Activated CD4-positive, CD25-positive, alpha-beta regulatory T cell treated with anti-CD3 and anti-CD28 coated beads, Interleukin-2, amount 50 U/mL, for 16 hours (primary cell): ENCODE data around the gene AGBL2.

Experiments used
- DNase-seq: peaks from one replicate; pipeline ENCODE4 v3.0.0-alpha.2; 2020; ENCODE audit warnings: low read depth, low spot score

AGBL2 gene

DNA sequence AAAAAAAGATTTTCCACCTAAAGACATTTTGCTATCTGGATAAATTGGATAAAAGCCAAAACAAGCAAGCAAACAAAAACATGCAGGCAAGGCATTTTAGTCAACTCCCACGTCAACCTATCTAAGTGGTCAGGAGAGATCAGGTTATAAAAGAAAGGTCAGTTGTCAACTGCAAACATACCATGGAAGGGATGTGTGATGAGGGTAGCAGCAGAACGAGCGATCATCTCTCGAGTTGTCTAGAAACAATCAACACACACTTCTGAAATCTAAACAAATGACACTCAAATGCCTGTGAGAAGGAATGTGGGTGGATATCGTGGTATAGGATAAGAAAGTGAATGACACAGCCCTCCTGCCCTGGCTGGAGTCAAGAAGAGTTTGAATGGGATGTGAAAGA, 83.7 kb downstream of the AGBL2 start:
- DNase-seq, result no peak

DNA sequence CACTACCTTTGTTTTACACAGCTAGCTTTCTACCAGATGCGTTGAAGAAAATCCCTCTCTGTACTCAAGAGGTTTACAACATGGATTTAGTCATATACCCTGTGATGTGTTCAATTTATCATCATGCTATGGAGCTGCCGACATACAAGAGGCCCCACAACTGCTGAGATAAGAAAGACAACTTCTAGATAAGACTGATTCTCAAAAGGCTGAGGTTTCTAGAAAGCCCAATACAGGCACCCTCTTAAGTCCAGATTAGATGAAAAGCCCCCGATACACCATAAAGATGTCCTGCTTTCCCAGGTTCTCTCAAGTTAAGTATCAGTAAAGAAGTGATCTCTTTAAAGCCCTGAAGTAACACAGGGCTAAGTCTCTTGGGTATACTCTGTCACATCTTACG, 87.1 kb downstream of the AGBL2 start:
- no peak for DNase-seq

DNA sequence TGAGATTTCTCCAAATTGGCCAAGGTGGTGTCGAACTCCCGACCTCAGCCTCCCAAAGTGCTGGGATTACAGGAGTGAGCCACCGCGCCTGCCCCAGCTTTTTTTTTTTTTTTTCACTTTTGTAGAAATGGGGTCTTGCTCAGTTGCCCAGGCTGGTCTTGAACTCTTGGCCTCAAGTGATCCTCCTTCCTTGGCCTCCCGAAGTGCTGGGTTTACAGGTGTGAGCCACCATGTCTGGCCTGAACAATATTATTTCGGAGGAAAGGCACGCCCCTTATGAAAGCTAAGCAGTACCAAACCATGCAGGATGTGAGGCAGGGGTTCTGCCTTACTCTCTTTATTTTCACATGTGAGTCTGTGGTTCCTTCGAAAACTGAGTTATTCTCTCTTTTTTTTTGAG, 88.9 kb downstream of the AGBL2 start:
- DNase-seq, result no peak

DNA sequence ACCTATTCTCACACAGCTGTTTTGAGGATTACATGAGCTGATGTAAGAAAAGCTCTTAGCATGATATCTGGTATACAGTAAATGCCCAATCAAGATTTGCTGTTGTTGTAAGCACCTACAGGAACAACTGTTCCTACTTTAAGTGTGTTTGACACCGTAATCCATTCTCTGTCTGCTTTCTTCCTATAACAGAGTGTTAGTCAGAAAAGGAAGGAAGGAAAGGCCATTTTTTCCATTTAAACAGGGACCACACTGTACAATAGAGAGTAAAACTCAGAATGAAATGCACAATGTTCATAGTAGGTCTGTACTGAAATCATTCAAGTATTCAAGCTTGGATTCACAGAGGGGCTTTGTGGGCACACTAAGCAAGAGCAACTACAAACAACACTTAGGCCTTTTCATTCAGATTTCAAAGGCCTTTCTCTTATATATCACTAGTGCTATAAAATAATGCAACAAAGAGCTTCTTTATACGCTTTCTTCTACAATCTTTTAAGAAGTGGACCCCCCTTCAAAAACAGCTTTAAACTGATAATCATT, 94.3 kb downstream of the AGBL2 start:
- DNase-seq, result no peak

DNA sequence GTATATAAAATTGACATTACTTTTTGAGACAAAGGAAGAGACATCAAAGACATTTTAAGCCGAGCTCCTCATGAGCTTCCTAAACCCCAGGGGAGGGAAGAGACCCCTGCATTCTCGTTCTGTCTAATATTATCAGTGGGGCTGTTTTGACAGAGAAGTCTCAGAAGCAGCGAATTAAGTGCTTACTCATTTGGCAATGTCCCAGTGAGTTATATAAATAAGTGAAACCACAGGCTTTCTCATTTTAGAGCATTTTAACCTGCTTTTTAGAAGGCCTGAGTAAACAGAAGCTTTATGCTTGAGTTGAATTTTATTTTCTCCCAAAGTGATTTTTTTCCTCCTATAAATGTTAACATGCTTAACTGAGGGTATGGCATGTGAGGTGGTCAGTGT, 97.8 kb downstream of the AGBL2 start:
- DNase-seq, result no peak

DNA sequence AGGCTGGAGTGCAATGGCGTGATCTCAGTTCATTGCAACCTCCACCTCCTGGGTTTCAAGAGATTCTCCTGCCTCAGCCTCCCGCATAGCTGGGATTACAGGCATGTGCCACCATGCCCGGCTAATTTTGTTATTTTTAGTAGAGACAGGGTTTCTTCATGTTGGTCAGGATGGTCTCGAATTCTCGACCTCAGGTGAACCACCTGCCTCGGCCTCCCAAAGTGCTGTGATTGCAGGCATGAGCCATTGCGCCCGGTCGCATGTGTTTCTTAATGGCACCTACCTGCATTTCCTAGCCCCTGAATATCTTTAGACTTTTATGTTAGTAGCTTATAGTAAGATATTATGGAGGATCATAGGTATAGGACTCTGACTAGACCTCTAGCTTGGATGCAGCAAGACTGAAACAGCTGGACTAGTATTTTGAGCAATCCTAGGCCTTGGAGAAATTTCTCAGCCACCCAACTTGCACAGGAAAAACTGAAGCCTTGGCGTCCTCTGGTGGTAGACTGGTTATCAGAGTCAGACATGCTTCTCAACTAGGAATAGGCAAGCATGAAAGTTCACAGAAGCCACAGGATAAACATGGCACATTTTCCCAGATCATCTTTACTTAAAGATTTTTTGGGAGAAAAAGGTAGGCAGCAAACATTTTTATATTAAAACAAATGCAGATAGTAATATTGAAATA, 98.3 kb downstream of the AGBL2 start:
- no peak for DNase-seq

DNA sequence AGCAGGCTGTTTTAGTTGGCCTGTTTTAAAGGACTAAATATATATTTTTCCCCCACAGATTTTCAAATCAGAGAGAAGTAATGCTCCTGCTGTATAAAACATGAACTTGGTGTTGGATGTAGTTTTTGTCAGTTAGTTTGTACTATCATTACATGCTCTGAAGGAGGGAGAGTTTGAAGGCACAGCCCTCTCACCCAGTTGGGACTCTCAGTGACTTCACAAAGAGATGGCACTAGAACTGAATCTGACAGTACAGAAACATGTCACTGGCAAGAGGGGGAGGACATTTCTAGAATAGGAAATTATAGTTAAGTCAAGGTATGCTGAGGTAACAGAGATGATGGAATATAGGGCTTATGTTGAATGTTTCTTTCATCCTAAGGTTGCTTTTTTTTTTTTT, 99.9 kb downstream of the AGBL2 start:
- DNase-seq, result no peak

DNA sequence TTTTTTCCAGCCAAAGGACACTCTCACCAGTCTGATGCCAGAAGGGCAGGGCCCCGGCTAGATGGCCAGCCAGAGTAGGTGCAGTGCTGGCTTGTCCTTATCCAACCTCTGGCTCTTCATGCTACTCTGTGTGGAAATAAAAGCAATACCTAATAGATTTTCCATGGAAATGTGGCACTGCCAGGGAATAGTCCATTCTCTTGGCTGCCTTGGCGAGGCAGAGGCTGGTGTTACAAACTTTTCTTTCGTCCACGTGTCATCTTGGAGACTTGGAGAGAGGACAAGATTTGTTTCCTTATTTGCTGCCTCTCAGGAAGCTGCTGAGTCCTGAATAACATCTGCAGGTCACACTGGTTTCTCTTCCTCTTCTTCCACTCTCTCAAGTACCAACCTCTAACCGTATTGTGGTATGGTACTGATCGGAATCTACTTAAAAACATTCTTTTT, 103.8 kb downstream of the AGBL2 start:
- DNase-seq, result no peak

DNA sequence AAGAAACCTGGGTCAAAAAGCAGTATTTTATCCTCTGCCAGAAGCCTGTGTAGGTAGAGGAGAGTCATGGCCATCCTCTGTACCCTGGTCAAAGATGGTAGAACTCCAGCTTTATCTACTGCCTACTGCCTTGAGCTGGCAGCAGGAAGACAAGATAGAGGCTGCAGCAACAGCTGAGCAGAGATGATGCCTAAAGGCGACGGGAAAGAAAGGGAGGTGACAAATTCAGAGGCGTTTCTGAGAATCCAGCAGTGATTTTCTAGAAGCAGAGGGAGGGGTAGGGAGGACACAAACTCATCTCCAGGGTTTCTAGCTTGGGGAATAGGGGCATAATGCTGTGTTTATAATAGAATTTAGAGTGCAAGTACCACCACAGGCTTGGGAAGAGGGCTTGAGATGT, 105.5 kb downstream of the AGBL2 start:
- no peak for DNase-seq
